HepG2 (cell line): Measurements from ENCODE around the gene MYH7B. TPM values are rescaled to one million over a fixed set of nuclear protein-coding genes. Genes with fewer than 3 reads are reported as not detected.

Experiments used
- ATAC-seq: fragments of 200-7000 bp; cut with Tn5 transposase; 3 replicates; pipeline ENCODE4 v1.9.1; 2020; ENCODE audit warnings: mild to moderate bottlenecking, moderate library complexity
- BruUV-seq: library from RNA; stranded (reverse); fragments of 400-500 nt; replicated peaks from 2 replicates; lab custom pipeline; 2021; lab: Mats Ljungman, UMichigan
- CTCF ChIA-PET: fragments of 300-600 bp; formaldehyde crosslinking; extraction: SDS; loops from one replicate; lab custom pipeline; 2021; ENCODE audit warnings: low total read pairs, inconsistent platforms, low intra/inter-chr PET ratio; lab: Yijun Ruan, JAX
- POLR2A ChIA-PET: fragments of 350-600 bp; sonication (Branson Sonifier 250); formaldehyde crosslinking; loops from one replicate; lab custom pipeline; 2020; ENCODE audit warnings: antibody characterized with exemption, inconsistent platforms; lab: Yijun Ruan, JAX
- DNase-seq: peaks from one replicate; pipeline ENCODE4 v3.0.0-alpha.2; 2015; ENCODE audit warnings: low spot score
- FAIRE-seq: peaks from 3 replicates; lab custom pipeline; 2011; peaks lifted over from hg19 to GRCh38; lab: Jason Lieb, UNC
- H2AFZ ChIP-seq: one replicate; pipeline ENCODE4 v1.6.1; 2011; ENCODE audit warnings: low read length, inconsistent platforms
- H3K27ac ChIP-seq: fragments of 300-600 bp; 3 replicates; pipeline ENCODE4 v1.8.0; 2011; ENCODE audit warnings: mixed run types, mild to moderate bottlenecking, mixed read lengths, low read length, inconsistent platforms; ENCODE audit not compliant: insufficient read depth; ENCODE audit errors: extremely low read length
- H3K27me3 ChIP-seq, 2 experiments: fragments of 200-600 bp in 1 of 2; 2 replicates in 1 of 2; 3 replicates in 1 of 2; pipeline versions ENCODE4 v1.6.0 to v1.8.0; 2011; ENCODE audit warnings: low read length in 2 of 2, mild to moderate bottlenecking in 2 of 2, moderate library complexity in 2 of 2, inconsistent platforms in 1 of 2; ENCODE audit not compliant: insufficient read depth in 2 of 2, control insufficient read depth in 1 of 2
- H3K36me3 ChIP-seq, 2 experiments: fragments of 200-600 bp in 1 of 2; replicated peaks in 1 of 2; 2 replicates in 1 of 2; 3 replicates in 1 of 2; pipeline versions ENCODE4 v1.5.1 to v1.8.0; 2011; ENCODE audit warnings: low read length in 2 of 2, inconsistent platforms in 1 of 2; ENCODE audit not compliant: insufficient read depth in 2 of 2, control insufficient read depth in 1 of 2
- H3K4me1 ChIP-seq: 2 replicates; pipeline ENCODE4 v1.5.1; 2012; ENCODE audit warnings: low read length, inconsistent platforms; ENCODE audit not compliant: insufficient read depth
- H3K4me2 ChIP-seq: 2 replicates; pipeline ENCODE4 v1.6.0; 2011; ENCODE audit warnings: low read depth, low read length, inconsistent platforms
- H3K4me3 ChIP-seq, 3 experiments: fragments of 200-600 bp in 1 of 3; sonication (generic), shearing (Covaris generic) in 1 of 3; replicated peaks in 1 of 3; 2 replicates each; pipeline ENCODE4 v1.5.1; 2011 to 2016; ENCODE audit warnings: low read length in 3 of 3, inconsistent platforms in 2 of 3, low read depth in 2 of 3, mild to moderate bottlenecking in 2 of 3, control low read depth in 1 of 3, mixed read lengths in 1 of 3; ENCODE audit not compliant: insufficient read depth in 1 of 3
- H3K79me2 ChIP-seq: one replicate; pipeline ENCODE4 v1.6.1; 2011; ENCODE audit warnings: low read length, inconsistent platforms; ENCODE audit not compliant: insufficient read depth
- H3K9ac ChIP-seq: 2 replicates; pipeline ENCODE4 v1.6.0; 2011; ENCODE audit warnings: mild to moderate bottlenecking, low read depth, low read length, inconsistent platforms; ENCODE audit not compliant: insufficient read depth
- H3K9me3 ChIP-seq: 2 replicates; pipeline ENCODE4 v1.5.1; 2012; ENCODE audit warnings: mild to moderate bottlenecking, low read length
- H4K20me1 ChIP-seq: 2 replicates; pipeline ENCODE4 v1.6.0; 2011; ENCODE audit warnings: inconsistent platforms, mild to moderate bottlenecking, low read length, moderate library complexity; ENCODE audit not compliant: insufficient read depth
- GTF3A ChIP-seq: sonication (generic); formaldehyde crosslinking; conservative IDR thresholded peaks from 2 replicates; pipeline ENCODE4 v1.4.0; 2020; ENCODE audit warnings: mild to moderate bottlenecking, missing genetic modification reagents
- POLR2A ChIP-seq, 2 experiments: IDR thresholded peaks; 2 replicates each; pipeline ENCODE4 v1.6.1; 2011; ENCODE audit warnings: low read depth in 2 of 2, low read length in 2 of 2, mild to moderate bottlenecking in 1 of 2, moderate library complexity in 1 of 2; ENCODE audit not compliant: insufficient read depth in 1 of 2
- POLR2AphosphoS5 ChIP-seq: IDR thresholded peaks from 2 replicates; pipeline ENCODE4 v1.6.1; 2012; ENCODE audit warnings: low read depth, low read length
- PPARG ChIP-seq: conservative IDR thresholded peaks from 2 replicates; pipeline ENCODE4 v1.6.1; 2016; ENCODE audit warnings: missing biosample characterization, missing genetic modification reagents
- RBM22 ChIP-seq: fragments of 200-400 bp; formaldehyde crosslinking; optimal IDR thresholded peaks from 2 replicates; pipeline ENCODE3; 2017; ENCODE audit warnings: mild to moderate bottlenecking, low read length, moderate library complexity
- TMF1 ChIP-seq: sonication (generic); formaldehyde crosslinking; IDR thresholded peaks from 2 replicates; pipeline ENCODE4 v1.8.1; 2022; ENCODE audit warnings: low read depth, missing genetic modification reagents
- ZNF12 ChIP-seq: sonication (generic); formaldehyde crosslinking; IDR thresholded peaks from 2 replicates; pipeline ENCODE4 v1.5.0; 2020; ENCODE audit warnings: missing genetic modification reagents
- ZNF225 ChIP-seq: sonication (generic); formaldehyde crosslinking; IDR thresholded peaks from 2 replicates; pipeline ENCODE4 v1.4.0; 2020; ENCODE audit warnings: mild to moderate bottlenecking, missing genetic modification reagents
- ZNF354B ChIP-seq: sonication (generic); formaldehyde crosslinking; IDR thresholded peaks from 2 replicates; pipeline ENCODE4 v1.8.0; 2022; ENCODE audit warnings: mild to moderate bottlenecking, missing genetic modification reagents
- ZNF441 ChIP-seq: sonication (generic); formaldehyde crosslinking; IDR thresholded peaks from 2 replicates; pipeline ENCODE4 v1.7.0; 2021; ENCODE audit warnings: missing genetic modification reagents, borderline replicate concordance
- ZNF512B ChIP-seq: sonication (generic); formaldehyde crosslinking; IDR thresholded peaks from 2 replicates; pipeline ENCODE4 v1.5.1; 2020; ENCODE audit warnings: missing genetic modification reagents, mild to moderate bottlenecking, borderline replicate concordance
- WGBS: methylation state at CpG from one replicate; pipeline ENCODE4 v1.1.6; 2017; ENCODE audit warnings: low lambda C conversion rate; 5-methylcytosine and 5-hydroxymethylcytosine counted together
- in situ Hi-C: cut with HindIII; loops from 2 replicates; pipeline ENCODE4 v1.10.0; 2017; ENCODE audit warnings: low pct_unique_long_range_greater_than_20kb; ENCODE audit not compliant: extremely low pct_ligation_motif_present
- intact Hi-C: fragments of 100-400 bp; cut with micrococcal nuclease; formaldehyde crosslinking; loops from one replicate; pipeline ENCODE4 v1.10.0; 2022; ENCODE audit not compliant: unreplicated experiment
- polyA plus RNA-seq, 8 experiments: library from polyadenylated mRNA; depleted of rRNA in 3 of 8; stranded (reverse) in 7 of 8; unstranded in 1 of 8; fragments of >200 nt; fragmentation: Illumina TruSeq in 4 of 8; extraction: Trizol in 4 of 8; gene quantifications; 2 replicates each; pipeline versions ENCODE4 v1.2.1 to v1.2.3, GENCODE V29; 2011 to 2016; ENCODE audit warnings: low read depth in 4 of 8, missing spikeins in 1 of 8, mixed read lengths in 1 of 8; ENCODE audit not compliant: insufficient read depth in 1 of 8
- total RNA-seq, 5 experiments: library from RNA; depleted of rRNA; stranded (reverse); fragments of >200 nt; fragmentation: Illumina TruSeq; extraction: Trizol; gene quantifications; 2 replicates each; pipeline ENCODE4 v1.2.3, GENCODE V29; 2016; ENCODE audit warnings: low read depth in 1 of 5
- TF ChIP-seq, protein P1 (sequence below): sonication (generic); formaldehyde crosslinking; conservative IDR thresholded peaks from 2 replicates; pipeline ENCODE4 v1.8.1; 2023; ENCODE audit warnings: missing genetic modification reagents
- TF ChIP-seq, protein P2 (sequence below): sonication (generic); formaldehyde crosslinking; IDR thresholded peaks from 2 replicates; pipeline ENCODE4 v1.4.0; 2020; ENCODE audit warnings: mild to moderate bottlenecking, low read depth, missing genetic modification reagents

The MYH7B gene
- total and polyA plus RNA-seq, 2 of the 13 experiments (the other 11 are each of a cell fraction or from before 2014, with no cell fraction given): 0.05 to 0.20 TPM

GRCh38 chr20:34928411-34928810, 27.3 kb upstream of the MYH7B start:
- no peaks in the 10 kb centered on the region for H3K27me3 ChIP-seq
- intact Hi-C loops: no loop called here
- H3K4me2 ChIP-seq: no peak overlapping the region
- BruUV-seq: no TSS peak
- no peaks in the 10 kb centered on the region for H3K4me1 ChIP-seq
- no peak overlapping the region for H2AFZ ChIP-seq
- 100% methylated on average over 2 of the region's 2 CpGs for WGBS
- H3K4me3 ChIP-seq: no peak overlapping the region
- no peaks in the 10 kb centered on the region for H4K20me1 ChIP-seq
- ChIA-PET CTCF (no interaction called here), POLR2A (interaction anchor here (0.8 kb wide), 1 partner anchor 225 kb away, joined by 3 read pairs; no protein-coding TSS in a partner anchor)
- no peak overlapping the region for H3K9ac ChIP-seq
- FAIRE-seq (no peak), ATAC-seq (no peak), DNase-seq (no peak)
- no peaks in the 10 kb centered on the region for H3K79me2 ChIP-seq
- H3K9me3 ChIP-seq: no peaks in the 10 kb centered on the region
- no peak overlapping the region for H3K27ac ChIP-seq
- in situ Hi-C loops: no loop called here
- H3K36me3 ChIP-seq: peaks cover 32 to 81% of the 10 kb centered on the region in 2 experiments
- TF ChIP-seq POLR2AphosphoS5 (0 out of 2 replicates have a peak, but pooled peaks have one; percentile 7), GTF3A (CRISPR knock-in tag) (no peak), ZNF12 (CRISPR knock-in tag) (0 out of 2 replicates have a peak, but pooled peaks have one; percentile 54), ZNF354B (CRISPR knock-in tag) (no peak), RBM22 (peak; percentile 63)

GRCh38 chr20:34931771-34932170, 23.9 kb upstream of the MYH7B start:
- BruUV-seq: no TSS peak
- Histone ChIP-seq H3K9me3 (no peaks in the 10 kb centered on the region), H3K79me2 (no peaks in the 10 kb centered on the region), H2AFZ (no peak overlapping the region), H3K27me3 (no peaks in the 10 kb centered on the region), H3K4me3 (no peak overlapping the region), H3K4me2 (no peak overlapping the region), H3K36me3 (peaks cover 38 to 78% of the 10 kb centered on the region in 2 experiments), H3K4me1 (no peaks in the 10 kb centered on the region), H4K20me1 (no peaks in the 10 kb centered on the region), H3K9ac (no peak overlapping the region), H3K27ac (no peak overlapping the region)
- WGBS: 94% methylated on average over 7 of the region's 7 CpGs
- CTCF ChIA-PET: no interaction called here
- POLR2A ChIA-PET: no interaction called here
- DNase-seq (no peak), FAIRE-seq (no peak), ATAC-seq (no peak)
- intact Hi-C loops: no loop called here
- in situ Hi-C loops: no loop called here
- TF ChIP-seq, protein P1, sequence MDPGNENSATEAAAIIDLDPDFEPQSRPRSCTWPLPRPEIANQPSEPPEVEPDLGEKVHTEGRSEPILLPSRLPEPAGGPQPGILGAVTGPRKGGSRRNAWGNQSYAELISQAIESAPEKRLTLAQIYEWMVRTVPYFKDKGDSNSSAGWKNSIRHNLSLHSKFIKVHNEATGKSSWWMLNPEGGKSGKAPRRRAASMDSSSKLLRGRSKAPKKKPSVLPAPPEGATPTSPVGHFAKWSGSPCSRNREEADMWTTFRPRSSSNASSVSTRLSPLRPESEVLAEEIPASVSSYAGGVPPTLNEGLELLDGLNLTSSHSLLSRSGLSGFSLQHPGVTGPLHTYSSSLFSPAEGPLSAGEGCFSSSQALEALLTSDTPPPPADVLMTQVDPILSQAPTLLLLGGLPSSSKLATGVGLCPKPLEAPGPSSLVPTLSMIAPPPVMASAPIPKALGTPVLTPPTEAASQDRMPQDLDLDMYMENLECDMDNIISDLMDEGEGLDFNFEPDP: 0 out of 2 replicates have a peak, but pooled peaks have one; percentile 52
- TF ChIP-seq, protein P2, sequence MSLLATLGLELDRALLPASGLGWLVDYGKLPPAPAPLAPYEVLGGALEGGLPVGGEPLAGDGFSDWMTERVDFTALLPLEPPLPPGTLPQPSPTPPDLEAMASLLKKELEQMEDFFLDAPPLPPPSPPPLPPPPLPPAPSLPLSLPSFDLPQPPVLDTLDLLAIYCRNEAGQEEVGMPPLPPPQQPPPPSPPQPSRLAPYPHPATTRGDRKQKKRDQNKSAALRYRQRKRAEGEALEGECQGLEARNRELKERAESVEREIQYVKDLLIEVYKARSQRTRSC (CRISPR knock-in tag): no peak
- TF ChIP-seq ZNF225: 0 out of 2 replicates have a peak, but pooled peaks have one; percentile 38
- no peak for TF ChIP-seq PPARG
- no peak for TF ChIP-seq TMF1 (CRISPR knock-in tag)
- TF ChIP-seq ZNF441 (CRISPR knock-in tag): no peak
- no peak for TF ChIP-seq ZNF512B (CRISPR knock-in tag)
- TF ChIP-seq POLR2A (IDR thresholded peaks at IDR 0.05; ENCODE audit: insufficient read depth in 1 of 2, low read depth in 2 of 2, low read length in 2 of 2): peak in 1 of 2 experiments; percentile 32; a peak in 1 of 4 replicates
